Astrocyte (in vitro differentiated cells and primary cell): ENCODE data around the gene HAUS8. TPM values are rescaled to one million over a fixed set of nuclear protein-coding genes. Genes with fewer than 3 reads are reported as not detected.

Experiments
- DNase-seq: peaks from one replicate; pipeline ENCODE4 v3.0.0-alpha.2; 2010; ENCODE audit warnings: low read depth
- FAIRE-seq: peaks from 2 replicates; lab custom pipeline; 2011; peaks lifted over from hg19 to GRCh38; lab: Jason Lieb, UNC
- H2AFZ ChIP-seq: 2 replicates; pipeline ENCODE4 v1.6.0; 2012; ENCODE audit warnings: low read depth, low read length, inconsistent platforms
- H3K27ac ChIP-seq: 2 replicates; pipeline ENCODE4 v1.5.1; 2011; ENCODE audit warnings: low read depth, low read length, inconsistent platforms
- H3K27me3 ChIP-seq: 2 replicates; pipeline ENCODE4 v1.6.0; 2011; ENCODE audit warnings: low read length, inconsistent platforms; ENCODE audit not compliant: insufficient read depth
- H3K36me3 ChIP-seq: 2 replicates; pipeline ENCODE4 v1.5.1; 2011; ENCODE audit warnings: low read length, inconsistent platforms; ENCODE audit not compliant: insufficient read depth
- H3K4me1 ChIP-seq: 2 replicates; pipeline ENCODE4 v1.5.1; 2011; ENCODE audit warnings: low read length, inconsistent platforms; ENCODE audit not compliant: insufficient read depth
- H3K4me2 ChIP-seq: 2 replicates; pipeline ENCODE4 v1.6.0; 2012; ENCODE audit warnings: low read length, inconsistent platforms
- H3K4me3 ChIP-seq: 2 replicates; pipeline ENCODE4 v1.5.1; 2011; ENCODE audit warnings: low read depth, mild to moderate bottlenecking, low read length, inconsistent platforms; ENCODE audit not compliant: insufficient read depth
- H3K79me2 ChIP-seq: 2 replicates; pipeline ENCODE4 v1.6.0; 2012; ENCODE audit warnings: mild to moderate bottlenecking, low read length, inconsistent platforms; ENCODE audit not compliant: insufficient read depth
- H3K9ac ChIP-seq: 2 replicates; pipeline ENCODE4 v1.6.0; 2012; ENCODE audit warnings: mild to moderate bottlenecking, low read length, inconsistent platforms
- H3K9me3 ChIP-seq: 2 replicates; pipeline ENCODE4 v1.5.1; 2012; ENCODE audit warnings: low read depth, mild to moderate bottlenecking, low read length, inconsistent platforms; ENCODE audit not compliant: insufficient read depth
- H4K20me1 ChIP-seq: 2 replicates; pipeline ENCODE4 v1.6.0; 2012; ENCODE audit warnings: low read length, inconsistent platforms; ENCODE audit not compliant: insufficient read depth
- H3K27ac Mint-ChIP-seq: one replicate; pipeline ENCODE4 v1.8.0; 2021; ENCODE audit warnings: mild to moderate bottlenecking, mixed read lengths; ENCODE audit not compliant: unreplicated experiment
- H3K27me3 Mint-ChIP-seq: one replicate; pipeline ENCODE4 v1.8.0; 2021; ENCODE audit warnings: low read depth, mixed read lengths; ENCODE audit not compliant: unreplicated experiment
- H3K36me3 Mint-ChIP-seq: one replicate; pipeline ENCODE4 v1.8.0; 2021; ENCODE audit warnings: low read depth, mixed read lengths; ENCODE audit not compliant: unreplicated experiment
- H3K4me1 Mint-ChIP-seq: one replicate; pipeline ENCODE4 v1.8.0; 2021; ENCODE audit warnings: low read depth, mixed read lengths; ENCODE audit not compliant: unreplicated experiment
- H3K4me3 Mint-ChIP-seq: one replicate; pipeline ENCODE4 v1.8.0; 2021; ENCODE audit warnings: mild to moderate bottlenecking, moderate library complexity, mixed read lengths; ENCODE audit not compliant: unreplicated experiment
- H3K9me3 Mint-ChIP-seq: one replicate; pipeline ENCODE4 v1.8.0; 2021; ENCODE audit warnings: mild to moderate bottlenecking, mixed read lengths; ENCODE audit not compliant: unreplicated experiment
- CTCF ChIP-seq: IDR thresholded peaks from 2 replicates; pipeline ENCODE4 v1.5.1; 2011; ENCODE audit warnings: low read depth, mild to moderate bottlenecking, inconsistent platforms, low read length, moderate library complexity; ENCODE audit not compliant: insufficient read depth
- EZH2 ChIP-seq: IDR thresholded peaks from 2 replicates; pipeline ENCODE4 v1.6.1; 2012; ENCODE audit warnings: mild to moderate bottlenecking, low read length, inconsistent platforms; ENCODE audit not compliant: insufficient read depth
- total RNA-seq: library from RNA; stranded (reverse); gene quantifications from 2 replicates; pipeline ENCODE4 v1.2.1, GENCODE V29; 2021

The HAUS8 gene
- total RNA-seq, 1 donor from 2014 or later = 5.6 TPM

GRCh38 chr19:17092696-17093095 is 17.4 kb upstream of the HAUS8 start:
- Mint-ChIP-seq H3K27me3 (no peaks in the 10 kb centered on the region), H3K4me1 (peaks cover 42% of the 10 kb centered on the region), H3K9me3 (no peaks in the 10 kb centered on the region), H3K27ac (no peak overlapping the region), H3K36me3 (peaks cover 12% of the 10 kb centered on the region), H3K4me3 (no peak overlapping the region)
- no peaks in the 10 kb centered on the region for H3K27me3 ChIP-seq
- no peak overlapping the region for H3K9ac ChIP-seq
- peaks cover 32% of the 10 kb centered on the region for H3K4me1 ChIP-seq
- no peak overlapping the region for H2AFZ ChIP-seq
- H3K4me3 ChIP-seq = no peak overlapping the region
- DNase-seq = no peak
- TF ChIP-seq CTCF (no peak), EZH2 (no peak)
- peaks cover 100% of the 10 kb centered on the region for H3K79me2 ChIP-seq
- H3K36me3 ChIP-seq = no peaks in the 10 kb centered on the region
- no peak overlapping the region for H3K4me2 ChIP-seq
- FAIRE-seq = no peak
- H3K27ac ChIP-seq = no peak overlapping the region
- no peaks in the 10 kb centered on the region for H3K9me3 ChIP-seq
- peaks cover 80% of the 10 kb centered on the region for H4K20me1 ChIP-seq

GRCh38 chr19:17091758-17092333 is 16.6 kb upstream of the HAUS8 start:
- Histone ChIP-seq H3K4me1 (peaks cover 28% of the 10 kb centered on the region), H4K20me1 (peaks cover 81% of the 10 kb centered on the region), H3K79me2 (peaks cover 100% of the 10 kb centered on the region), H2AFZ (no peak overlapping the region), H3K27ac (no peak overlapping the region), H3K36me3 (peaks cover under 1% of the 10 kb centered on the region), H3K27me3 (no peaks in the 10 kb centered on the region), H3K9me3 (no peaks in the 10 kb centered on the region), H3K4me2 (no peak overlapping the region), H3K4me3 (no peak overlapping the region), H3K9ac (no peak overlapping the region)
- no peak overlapping the region for H3K4me3 Mint-ChIP-seq
- no peak overlapping the region for H3K27ac Mint-ChIP-seq
- H3K36me3 Mint-ChIP-seq = peaks cover 16% of the 10 kb centered on the region
- no peaks in the 10 kb centered on the region for H3K9me3 Mint-ChIP-seq
- FAIRE-seq (no peak), DNase-seq (no peak)
- no peaks in the 10 kb centered on the region for H3K27me3 Mint-ChIP-seq
- no peak for TF ChIP-seq CTCF
- TF ChIP-seq EZH2 = no peak
- H3K4me1 Mint-ChIP-seq = peaks cover 46% of the 10 kb centered on the region

GRCh38 chr19:17090583-17090982 is 15.3 kb upstream of the HAUS8 start:
- peaks cover 15% of the 10 kb centered on the region for H3K36me3 Mint-ChIP-seq
- peak overlapping the region; percentile 21 for H3K4me2 ChIP-seq

More at GRCh38 chr19:17090583-17090982, 15.3 kb upstream of the HAUS8 start:
- H3K27ac ChIP-seq = peak overlapping the region; percentile 84
- peaks cover 82% of the 10 kb centered on the region for H4K20me1 ChIP-seq
- H3K9me3 ChIP-seq = no peaks in the 10 kb centered on the region
- H3K36me3 ChIP-seq = peaks cover 2% of the 10 kb centered on the region
- H3K4me1 Mint-ChIP-seq = peaks cover 42% of the 10 kb centered on the region
- DNase-seq (peak; percentile 64), FAIRE-seq (no peak)
- no peak for TF ChIP-seq CTCF
- TF ChIP-seq EZH2 = no peak
- no peak overlapping the region for H3K4me3 ChIP-seq
- H3K79me2 ChIP-seq = peaks cover 100% of the 10 kb centered on the region
- peak overlapping the region; percentile 94 for H3K27ac Mint-ChIP-seq
- no peaks in the 10 kb centered on the region for H3K27me3 Mint-ChIP-seq
- peaks cover 28% of the 10 kb centered on the region for H3K4me1 ChIP-seq
- no peak overlapping the region for H2AFZ ChIP-seq
- peak overlapping the region; percentile 72 for H3K9ac ChIP-seq
- no peaks in the 10 kb centered on the region for H3K9me3 Mint-ChIP-seq
- peak overlapping the region; percentile 55 for H3K4me3 Mint-ChIP-seq
- H3K27me3 ChIP-seq = no peaks in the 10 kb centered on the region
